SK-N-SH (cell line): ENCODE data around the gene RAB30. TPM values are rescaled to one million over a fixed set of nuclear protein-coding genes. Genes with fewer than 3 reads are reported as not detected.

Experiments
- CTCF ChIA-PET: fragments of 300-600, 350-600 bp; formaldehyde crosslinking; extraction: SDS; loops from one replicate; lab custom pipeline; 2021; lab: Yijun Ruan, JAX
- POLR2A ChIA-PET: fragments of 350-600 bp; sonication (Branson Sonifier 250); formaldehyde crosslinking; extraction: SDS; loops from one replicate; lab custom pipeline; 2020; ENCODE audit warnings: antibody characterized with exemption, inconsistent platforms; lab: Yijun Ruan, JAX
- DNase-seq: peaks from one replicate; pipeline ENCODE4 v3.0.0; 2012
- H2AFZ ChIP-seq: fragments of 200-600 bp; sonication (generic); 2 replicates; pipeline ENCODE4 v1.8.1; 2016; ENCODE audit warnings: antibody characterized with exemption, mild to moderate bottlenecking, low read depth
- H3F3A ChIP-seq: fragments of 200-600 bp; sonication (generic); replicated peaks from 2 replicates; pipeline ENCODE3; 2016; ENCODE audit warnings: antibody characterized with exemption, mild to moderate bottlenecking; ENCODE audit not compliant: insufficient read depth
- H3K27ac ChIP-seq, 2 experiments: fragments of 200-500 bp in 1 of 2; fragments of 200-600 bp in 1 of 2; sonication (Bioruptor generic) in 1 of 2; sonication (generic), shearing (Covaris generic) in 1 of 2; 2 replicates each; pipeline versions ENCODE4 v1.5.1 to v1.6.1; 2014 to 2016; ENCODE audit warnings: low read depth in 2 of 2, inconsistent platforms in 1 of 2, low read length in 1 of 2, mild to moderate bottlenecking in 1 of 2, mixed read lengths in 1 of 2
- H3K27me3 ChIP-seq: fragments of 200-600 bp; sonication (generic), shearing (Covaris generic); 2 replicates; pipeline ENCODE4 v1.6.1; 2016; ENCODE audit warnings: mixed run types; ENCODE audit not compliant: insufficient read depth
- H3K36me3 ChIP-seq, 2 experiments: fragments of 200-500 bp in 1 of 2; fragments of 200-600 bp in 1 of 2; sonication (Bioruptor generic) in 1 of 2; sonication (generic) in 1 of 2; replicated peaks in 1 of 2; 2 replicates each; pipeline versions ENCODE3 to v1.5.1; 2014 to 2016; ENCODE audit warnings: low read length in 1 of 2, mild to moderate bottlenecking in 1 of 2; ENCODE audit not compliant: insufficient read depth in 2 of 2, control insufficient read depth in 1 of 2
- H3K4me1 ChIP-seq, 2 experiments: fragments of 200-500 bp in 1 of 2; fragments of 200-600 bp in 1 of 2; sonication (Bioruptor generic) in 1 of 2; sonication (generic), shearing (Covaris generic) in 1 of 2; 2 replicates each; pipeline versions ENCODE4 v1.5.1 to v1.6.1; 2014 to 2016; ENCODE audit warnings: low read depth in 1 of 2, low read length in 1 of 2, mixed run types in 1 of 2; ENCODE audit not compliant: insufficient read depth in 2 of 2, control insufficient read depth in 1 of 2
- H3K4me2 ChIP-seq: fragments of 200-600 bp; sonication (generic), shearing (Covaris generic); 2 replicates; pipeline ENCODE4 v1.6.1; 2017; ENCODE audit warnings: mixed run types
- H3K4me3 ChIP-seq, 2 experiments: fragments of 200-500 bp in 1 of 2; fragments of 200-600 bp in 1 of 2; sonication (Bioruptor generic) in 1 of 2; sonication (generic), shearing (Covaris generic) in 1 of 2; 2 replicates each; pipeline versions ENCODE4 v1.5.1 to v1.8.1; 2014 to 2016; ENCODE audit warnings: low read depth in 2 of 2, inconsistent platforms in 1 of 2, low read length in 1 of 2, mild to moderate bottlenecking in 1 of 2, mixed read lengths in 1 of 2, moderate library complexity in 1 of 2
- H3K79me2 ChIP-seq: fragments of 200-600 bp; sonication (generic); 2 replicates; pipeline ENCODE4 v1.8.1; 2017; ENCODE audit warnings: mild to moderate bottlenecking; ENCODE audit not compliant: insufficient read depth
- H3K9ac ChIP-seq: fragments of 200-600 bp; sonication (generic); 2 replicates; pipeline ENCODE4 v1.6.1; 2017; ENCODE audit warnings: mixed run types
- H3K9me2 ChIP-seq: fragments of 200-600 bp; sonication (generic); 2 replicates; pipeline ENCODE4 v1.6.1; 2017; ENCODE audit warnings: mixed run types
- H3K9me3 ChIP-seq: fragments of 200-600 bp; sonication (generic); 2 replicates; pipeline ENCODE4 v1.6.1; 2017; ENCODE audit warnings: mixed run types, mild to moderate bottlenecking, moderate library complexity
- H4K20me1 ChIP-seq: fragments of 200-600 bp; sonication (generic); 2 replicates; pipeline ENCODE4 v1.6.1; 2017; ENCODE audit warnings: mild to moderate bottlenecking, mixed run types; ENCODE audit not compliant: insufficient read depth
- FOXM1 ChIP-seq: IDR thresholded peaks from 2 replicates; pipeline ENCODE4 v1.4.0; 2012; ENCODE audit warnings: low read depth, mild to moderate bottlenecking
- IRF3 ChIP-seq: fragments of 150-350 bp; IDR thresholded peaks from 2 replicates; pipeline ENCODE4 v1.6.1; 2016; ENCODE audit warnings: mild to moderate bottlenecking, low read depth, low read length
- JUND ChIP-seq: IDR thresholded peaks from 2 replicates; pipeline ENCODE4 v1.4.0; 2012
- MAX ChIP-seq: IDR thresholded peaks from 2 replicates; pipeline ENCODE4 v1.4.0; 2012; ENCODE audit warnings: low read depth
- MXI1 ChIP-seq: IDR thresholded peaks from 2 replicates; pipeline ENCODE4 v1.6.1; 2012; ENCODE audit warnings: mild to moderate bottlenecking, low read depth, low read length, improper control_type of control experiment
- NRF1 ChIP-seq: IDR thresholded peaks from 2 replicates; pipeline ENCODE4 v1.6.1; 2012; ENCODE audit warnings: low read depth, mild to moderate bottlenecking, low read length
- POLR2AphosphoS5 ChIP-seq: IDR thresholded peaks from 2 replicates; pipeline ENCODE4 v1.6.1; 2012; ENCODE audit warnings: low read depth, low read length
- RCOR1 ChIP-seq: fragments of 150-350 bp; IDR thresholded peaks from 2 replicates; pipeline ENCODE4 v1.6.1; 2017; ENCODE audit warnings: antibody characterized with exemption, low read length
- RXRA ChIP-seq: IDR thresholded peaks from 2 replicates; pipeline ENCODE4 v1.4.0; 2012; ENCODE audit warnings: low read depth, mild to moderate bottlenecking, borderline replicate concordance
- SMC3 ChIP-seq: IDR thresholded peaks from 2 replicates; pipeline ENCODE4 v1.6.1; 2012; ENCODE audit warnings: low read depth, low read length, improper control_type of control experiment
- TAF1 ChIP-seq: IDR thresholded peaks from 2 replicates; pipeline ENCODE4 v1.6.1; 2012; ENCODE audit warnings: low read depth, mild to moderate bottlenecking, low read length, moderate library complexity, borderline replicate concordance
- TCF12 ChIP-seq: IDR thresholded peaks from 2 replicates; pipeline ENCODE4 v1.4.0; 2012
- TEAD4 ChIP-seq: IDR thresholded peaks from 2 replicates; pipeline ENCODE4 v1.4.0; 2012; ENCODE audit warnings: mild to moderate bottlenecking, borderline replicate concordance; ENCODE audit not compliant: insufficient read depth
- USF1 ChIP-seq: IDR thresholded peaks from 2 replicates; pipeline ENCODE4 v1.4.0; 2012; ENCODE audit warnings: low read depth, borderline replicate concordance
- USF2 ChIP-seq: fragments of 150-350 bp; IDR thresholded peaks from 2 replicates; pipeline ENCODE4 v1.6.1; 2017; ENCODE audit warnings: antibody characterized with exemption, low read length, low read depth, borderline replicate concordance
- YY1 ChIP-seq: IDR thresholded peaks from 2 replicates; pipeline ENCODE4 v1.4.0; 2012; ENCODE audit warnings: low read depth, mild to moderate bottlenecking
- WGBS: methylation state at CpG from one replicate; pipeline ENCODE4 v1.1.6; 2017; ENCODE audit warnings: low lambda C conversion rate; 5-methylcytosine and 5-hydroxymethylcytosine counted together
- polyA plus RNA-seq, 3 experiments: library from polyadenylated mRNA; depleted of rRNA; stranded (reverse); fragments of >200 nt; gene quantifications; 2 replicates each; pipeline ENCODE4 v1.2.3, GENCODE V29; 2012

The RAB30 gene
- polyA plus RNA-seq, 1 of the 3 experiments (the other 2 are of a cell fraction): 3.3 TPM

- POLR2A ChIA-PET: no interaction called here
- Histone ChIP-seq H3K36me3 (no peaks in the 10 kb centered on the region), H3F3A (peaks cover 5% of the 10 kb centered on the region), H3K4me3 (no peak overlapping the region), H3K27ac (no peak overlapping the region), H3K4me2 (no peak overlapping the region), H4K20me1 (no peaks in the 10 kb centered on the region), H3K9ac (no peak overlapping the region), H3K27me3 (no peaks in the 10 kb centered on the region), H3K4me1 (peaks cover 6 to 7% of the 10 kb centered on the region in 2 experiments; a peak in 2 of 4 replicates), H3K9me2 (no peaks in the 10 kb centered on the region), H3K9me3 (no peaks in the 10 kb centered on the region), H3K79me2 (no peaks in the 10 kb centered on the region), H2AFZ (no peak overlapping the region)
- WGBS: 70% methylated on average over 3 of the region's 3 CpGs
- TF ChIP-seq JUND (no peak), TAF1 (no peak), USF1 (no peak), RCOR1 (no peak), IRF3 (no peak), POLR2AphosphoS5 (no peak), MAX (no peak), USF2 (no peak), SMC3 (no peak), TEAD4 (no peak), MXI1 (no peak)
- no peak for DNase-seq
- CTCF ChIA-PET: interaction anchor here (1.6 kb wide), 1 partner anchor 11 kb away, joined by 6 read pairs; no protein-coding TSS in a partner anchor
Measured at GRCh38 chr11:83097429-83098075, 25.9 kb upstream of the RAB30 start.

GRCh38 chr11:83093634-83094033 is 21.9 kb upstream of the RAB30 start:
- POLR2A ChIA-PET: interaction anchor here (2.0 kb wide), 1 partner anchor 63 kb away, joined by 10 read pairs; the partner anchor contains the start of gene PCF11
- Histone ChIP-seq H3K4me1 (peaks cover 7 to 9% of the 10 kb centered on the region in 2 experiments; a peak in 2 of 4 replicates), H3K79me2 (no peaks in the 10 kb centered on the region), H3K36me3 (no peaks in the 10 kb centered on the region), H3F3A (peaks cover 14% of the 10 kb centered on the region), H3K9me2 (no peaks in the 10 kb centered on the region), H2AFZ (no peak overlapping the region), H3K9me3 (no peaks in the 10 kb centered on the region), H3K4me2 (no peak overlapping the region), H3K27ac (peak overlapping the region in 1 of 2 experiments; percentile 9; a peak in 1 of 4 replicates), H4K20me1 (no peaks in the 10 kb centered on the region), H3K9ac (no peak overlapping the region), H3K4me3 (no peak overlapping the region), H3K27me3 (no peaks in the 10 kb centered on the region)
- TF ChIP-seq TCF12 (no peak), RXRA (no peak), USF1 (no peak), SMC3 (no peak), FOXM1 (no peak), YY1 (no peak), IRF3 (no peak), NRF1 (no peak)
- CTCF ChIA-PET: interaction anchor here (1.6 to 1.7 kb wide), 2 partner anchors 156 to 226 kb away, joined by 3 to 6 read pairs; no protein-coding TSS in a partner anchor
- WGBS: 82% methylated on average over 2 of the region's 2 CpGs
- DNase-seq: no peak
